SK-MEL-5 (cell line): Measurements from ENCODE around the gene STN1. TPM values are rescaled to one million over a fixed set of nuclear protein-coding genes. Genes with fewer than 3 reads are reported as not detected.

Experiments used
- DNase-seq: peaks from one replicate; pipeline ENCODE4 v3.0.0-alpha.2; 2016; ENCODE audit warnings: low read depth, low spot score
- in situ Hi-C: cut with HindIII; loops from 2 replicates; pipeline ENCODE4 v1.10.0; 2016; ENCODE audit warnings: low sequenced_read_pairs, high pct_unique_total_duplicates, low pct_unique_long_range_greater_than_20kb
- total RNA-seq: library from RNA; depleted of rRNA; stranded (reverse); fragments of >200 nt; shearing (Covaris generic); gene quantifications from 2 replicates; pipeline ENCODE4 v1.2.3, GENCODE V29; 2014

The STN1 gene
- total RNA-seq, 1 experiment from 2014 or later: 23.6 TPM

DNA sequence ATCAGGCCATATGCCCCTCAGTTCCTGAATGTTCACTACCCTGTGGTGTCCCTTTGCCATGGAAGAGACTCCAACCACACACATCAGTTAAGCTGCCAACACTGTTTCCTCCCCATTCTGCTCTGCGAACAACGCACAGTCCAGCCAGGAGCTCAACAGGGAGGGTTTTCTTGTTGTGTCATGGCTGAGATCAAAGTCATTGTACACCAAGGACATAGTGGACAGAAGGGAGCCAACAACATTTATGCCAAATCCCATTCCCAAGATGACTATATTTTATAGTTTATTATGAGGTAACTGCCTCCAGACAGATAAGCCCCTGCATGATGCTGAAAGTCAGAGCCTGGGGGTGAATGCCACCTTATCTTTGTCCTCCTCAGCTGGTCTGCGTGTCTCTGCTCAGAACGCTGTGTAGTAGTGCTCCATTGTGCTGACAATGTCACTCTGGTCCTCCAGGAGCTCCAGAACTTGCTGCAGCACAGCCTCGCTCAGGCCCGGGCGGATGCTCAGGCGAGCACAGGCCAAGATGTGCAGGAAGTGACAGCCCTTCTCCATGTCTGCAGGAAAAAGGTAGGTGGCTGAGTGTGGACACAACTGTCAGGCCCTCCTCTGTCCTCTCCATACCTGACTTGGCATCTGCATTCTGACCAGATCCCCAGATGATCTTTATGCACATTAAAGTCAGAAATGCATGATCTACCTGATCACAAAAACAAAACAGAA is 35.5 kb downstream of the STN1 start:
- in situ Hi-C loops: no loop called here
- no peak for DNase-seq

DNA sequence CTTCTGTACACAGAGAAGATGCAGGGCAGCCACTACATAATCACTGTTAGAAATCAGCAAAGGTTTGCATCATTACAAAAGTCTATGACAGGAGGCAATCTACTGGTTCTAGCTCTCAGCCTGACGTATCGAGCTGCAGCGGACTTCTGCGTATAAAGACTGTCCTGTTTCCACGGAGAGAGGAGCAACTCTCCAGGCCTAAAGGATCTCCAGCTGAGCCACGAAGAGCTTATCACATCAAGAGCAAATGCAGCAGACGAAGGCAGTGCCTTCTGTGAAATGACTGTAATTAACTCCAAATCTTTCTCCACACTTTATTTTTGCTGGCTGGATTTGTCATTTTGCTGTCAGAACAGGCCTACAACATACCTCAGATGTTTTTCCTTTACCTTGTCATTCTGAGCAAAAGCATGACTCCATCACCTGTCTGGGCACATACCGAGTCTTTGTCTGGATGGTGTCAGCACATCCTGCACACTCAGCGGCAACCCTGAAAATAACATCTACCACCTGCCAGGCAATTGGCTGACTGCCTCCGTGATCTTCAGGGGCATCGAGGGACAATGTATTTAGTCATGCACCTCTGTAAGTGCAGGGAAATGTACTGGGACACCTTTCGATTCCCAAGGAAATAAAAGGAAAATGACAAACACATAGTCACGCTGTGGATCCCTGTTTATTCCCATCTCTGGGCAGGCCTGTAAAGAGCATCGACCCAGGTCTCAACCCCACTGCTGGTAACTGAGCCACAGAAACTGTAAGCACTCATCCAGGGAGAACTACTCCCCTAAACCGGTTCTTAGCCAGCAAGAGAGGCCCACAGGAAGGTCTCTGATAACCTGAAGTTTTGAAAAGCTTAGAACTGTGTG is 36.3 kb downstream of the STN1 start:
- no peak for DNase-seq
- in situ Hi-C loops: no loop called here

DNA sequence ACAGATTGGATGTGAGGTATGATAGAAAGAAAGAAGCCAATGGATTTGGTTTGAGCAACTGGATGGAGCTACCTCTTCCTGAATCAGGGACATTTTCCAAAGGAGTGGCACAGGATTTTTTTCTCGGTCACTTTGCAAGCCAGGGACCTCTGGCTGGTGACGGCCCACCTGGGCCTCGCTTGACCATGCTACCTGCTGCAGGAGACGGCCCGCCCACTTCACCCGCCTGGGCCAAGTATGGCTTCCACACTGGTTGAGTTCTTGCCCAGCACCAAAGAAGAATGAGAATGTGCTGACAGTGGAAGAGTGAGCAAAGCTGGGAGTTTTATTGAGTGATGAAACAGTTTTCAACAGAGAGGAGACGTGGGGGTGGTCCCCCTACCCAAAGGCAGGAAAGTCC is 38.2 kb downstream of the STN1 start:
- in situ Hi-C loops: no loop called here
- no peak for DNase-seq

DNA sequence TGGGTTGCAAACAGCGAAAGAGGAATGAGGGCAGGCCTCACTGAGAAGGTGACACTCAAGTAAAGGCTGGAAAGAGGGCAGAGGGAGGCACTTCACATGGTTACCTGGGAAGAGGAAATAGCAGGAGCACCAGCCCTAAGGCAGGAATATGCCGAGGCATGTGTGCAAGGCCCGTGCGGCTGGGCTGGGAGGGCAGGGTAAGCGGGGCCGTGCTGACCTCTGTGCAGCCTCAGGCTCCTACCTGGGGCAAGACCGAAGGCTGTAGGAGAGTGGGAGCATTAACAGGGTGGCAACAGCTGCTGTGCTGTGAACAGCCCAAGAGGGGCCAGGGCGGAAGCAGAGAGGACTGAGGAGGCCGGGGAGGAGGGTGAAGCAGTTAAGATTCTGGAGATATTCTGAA is 38.6 kb downstream of the STN1 start:
- in situ Hi-C loops: no loop called here
- no peak for DNase-seq

DNA sequence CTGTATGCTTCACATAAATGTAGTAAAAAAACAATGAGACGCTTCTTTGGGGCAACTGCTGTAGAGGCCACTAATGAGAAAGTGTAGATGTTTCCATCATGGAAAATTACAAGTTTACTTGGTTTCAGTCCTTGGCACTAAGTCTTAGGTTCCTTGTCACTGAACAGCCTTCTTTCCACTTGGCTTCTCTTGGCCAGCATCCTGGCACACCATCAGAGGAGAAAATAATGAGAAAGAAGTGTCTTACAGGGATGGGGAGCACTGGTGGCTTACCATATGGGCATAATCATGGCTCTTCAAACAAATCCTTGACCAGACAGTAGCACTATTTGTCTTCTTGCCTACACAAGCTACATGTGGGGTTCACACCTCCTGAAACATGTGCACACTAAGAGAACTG is 40.1 kb downstream of the STN1 start:
- in situ Hi-C loops: no loop called here
- DNase-seq: no peak

DNA sequence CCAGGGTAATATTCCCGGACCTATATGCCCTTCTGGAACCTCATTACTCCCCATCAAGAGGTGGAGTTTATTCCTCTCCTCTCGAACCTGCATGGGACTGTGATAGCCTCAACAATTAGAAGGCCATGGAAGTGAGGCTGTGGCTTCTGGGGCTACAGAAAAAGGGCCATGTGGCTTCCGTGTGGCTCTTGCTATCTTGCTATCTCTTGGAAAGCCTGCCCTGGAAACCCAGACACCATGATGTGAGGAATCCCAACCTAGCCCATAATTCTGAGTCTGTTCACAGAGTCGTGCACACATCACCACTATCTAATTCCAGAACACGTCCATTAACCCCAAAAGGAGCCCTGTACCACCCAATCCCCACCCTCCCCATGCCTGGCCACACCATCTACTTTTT is 41.8 kb downstream of the STN1 start:
- in situ Hi-C loops: no loop called here

DNA sequence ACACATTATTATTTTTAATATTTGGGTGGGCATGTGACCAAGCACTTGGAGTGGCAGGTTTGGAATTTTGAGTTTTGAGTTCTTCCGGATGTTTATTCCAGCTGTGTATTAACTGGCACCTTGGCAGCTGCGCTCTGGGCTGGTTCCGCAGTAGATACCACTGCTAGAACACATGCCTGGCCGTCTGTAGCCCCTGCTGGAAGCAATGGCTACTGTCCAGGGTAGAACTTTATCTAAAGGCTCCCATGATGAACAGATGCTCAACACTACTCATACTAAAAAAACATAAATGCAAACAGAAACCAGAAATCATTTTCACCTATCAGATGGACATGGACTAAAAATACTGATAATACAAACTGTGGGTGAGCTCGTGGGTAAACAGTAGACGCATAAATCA is 43.3 kb downstream of the STN1 start:
- no peak for DNase-seq
- in situ Hi-C loops: no loop called here

More for the DNA sequence above, 41.8 kb downstream of the STN1 start:
- no peak for DNase-seq

DNA sequence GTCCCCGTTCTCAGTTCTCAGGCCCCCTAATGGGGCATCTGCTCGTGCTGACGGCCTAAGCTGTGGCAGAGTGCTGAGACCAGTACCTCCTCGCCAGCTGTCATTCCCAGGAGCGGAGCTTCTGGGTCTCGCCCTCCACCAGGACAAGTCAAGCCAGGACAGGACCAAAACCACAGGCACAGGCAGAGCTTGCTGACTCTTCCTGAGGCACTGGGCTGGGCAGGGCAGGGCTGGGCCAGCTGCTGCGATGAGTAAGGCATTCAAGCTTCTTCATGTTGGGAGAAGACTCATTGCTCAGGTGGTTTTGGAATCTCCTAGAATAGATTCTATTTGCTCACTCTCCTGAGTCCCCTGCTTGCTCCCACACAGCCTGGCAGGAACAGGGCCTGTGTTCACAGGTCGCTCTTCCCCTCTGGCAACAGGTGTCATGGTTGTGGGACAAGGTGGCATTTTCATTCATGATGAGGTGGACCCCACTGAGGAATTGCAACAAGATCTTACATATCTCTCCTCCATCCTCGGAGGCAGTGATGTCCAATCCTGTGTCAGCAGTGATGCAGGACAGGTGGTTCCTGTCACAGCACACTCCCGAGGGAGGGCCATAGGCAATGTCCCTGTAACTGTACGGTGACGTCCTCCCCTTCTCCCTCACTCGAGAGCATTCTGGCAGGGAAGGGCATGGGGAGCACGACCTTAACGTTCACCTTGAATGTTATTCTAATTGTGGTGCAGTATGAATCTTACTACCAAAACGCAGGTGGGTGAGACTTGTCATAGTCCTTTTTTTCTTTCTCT is 45.6 kb downstream of the STN1 start:
- no peak for DNase-seq
- in situ Hi-C loops: no loop called here

DNA sequence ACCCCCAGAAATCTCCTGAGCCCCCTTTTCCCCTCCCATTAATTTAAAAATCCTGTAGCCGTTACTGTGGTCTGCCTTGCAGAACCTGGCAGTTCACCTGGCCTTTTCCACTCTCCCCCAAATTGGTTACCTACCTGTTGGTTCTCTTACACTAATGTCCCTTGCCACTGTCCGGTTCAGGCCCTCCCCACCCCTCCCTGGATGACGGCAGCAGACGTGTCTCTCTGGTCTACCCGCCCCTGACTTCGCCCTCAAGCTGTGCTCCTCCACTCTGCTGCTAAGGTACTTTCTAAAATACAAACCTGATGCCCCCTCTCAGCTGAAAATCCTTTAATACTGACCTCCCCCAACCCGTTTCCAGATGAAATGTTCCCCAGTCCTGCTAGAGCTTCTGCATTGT is 47.0 kb downstream of the STN1 start:
- no peak for DNase-seq
- in situ Hi-C loops: no loop called here

DNA sequence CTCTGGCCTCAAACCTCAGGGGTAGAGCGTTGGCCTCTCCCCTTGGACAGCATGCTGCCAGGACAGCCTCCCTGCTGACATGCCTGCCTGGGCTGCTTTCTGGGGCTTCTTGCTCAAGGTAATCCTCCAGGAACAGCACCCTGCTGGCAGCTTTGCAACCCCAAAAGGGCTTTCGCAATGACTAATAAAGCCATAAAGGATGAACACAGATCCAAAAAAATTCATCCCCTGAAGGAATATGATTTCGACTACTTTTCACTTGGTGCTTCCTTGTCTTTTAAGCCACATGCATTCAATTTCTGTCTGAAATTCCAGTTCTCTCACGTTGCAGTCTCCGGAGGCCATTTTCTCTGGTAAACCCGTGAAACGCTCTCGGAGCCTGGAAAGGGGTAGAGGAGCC is 47.5 kb downstream of the STN1 start:
- in situ Hi-C loops: no loop called here
- DNase-seq: no peak

DNA sequence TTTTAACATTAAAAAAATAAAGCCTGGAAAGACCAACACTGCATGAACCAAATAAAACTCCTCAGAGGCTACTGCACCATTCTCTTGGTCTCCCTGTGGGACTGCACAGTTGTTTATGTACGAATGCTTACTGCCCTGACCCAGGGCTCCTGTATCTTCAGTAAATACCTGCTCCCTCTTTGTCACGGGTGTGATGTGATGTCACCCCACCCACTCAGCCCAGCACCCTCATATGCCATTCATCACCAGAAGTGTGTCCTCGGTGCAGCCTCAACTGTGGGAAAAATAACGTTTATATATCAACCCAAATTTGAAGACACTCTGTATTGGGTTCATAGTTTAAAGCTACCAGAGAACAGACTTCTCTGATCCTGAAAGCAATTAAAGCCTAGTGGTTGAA is 48.6 kb downstream of the STN1 start:
- in situ Hi-C loops: no loop called here

DNA sequence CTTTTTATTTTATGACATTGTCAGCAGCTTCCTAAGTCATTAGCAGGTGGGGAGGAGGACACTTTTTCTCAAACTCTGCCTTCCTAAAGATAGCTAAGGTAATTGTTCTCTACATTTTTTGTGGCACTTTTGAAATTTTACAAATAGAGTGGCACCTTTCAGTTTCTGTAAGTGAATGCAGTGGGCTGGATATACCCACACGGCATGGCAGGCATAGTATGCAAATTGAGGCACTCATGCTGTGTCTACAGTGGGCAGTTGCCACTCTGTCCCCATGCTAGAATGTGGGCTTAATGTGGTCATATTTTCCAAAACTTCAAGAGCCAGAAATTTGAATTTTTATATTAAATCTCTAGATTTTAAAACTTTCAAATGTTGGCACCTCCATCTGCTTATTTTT is 49.8 kb downstream of the STN1 start:
- in situ Hi-C loops: no loop called here
- no peak for DNase-seq

More for the DNA sequence above, 48.6 kb downstream of the STN1 start:
- DNase-seq: no peak

DNA sequence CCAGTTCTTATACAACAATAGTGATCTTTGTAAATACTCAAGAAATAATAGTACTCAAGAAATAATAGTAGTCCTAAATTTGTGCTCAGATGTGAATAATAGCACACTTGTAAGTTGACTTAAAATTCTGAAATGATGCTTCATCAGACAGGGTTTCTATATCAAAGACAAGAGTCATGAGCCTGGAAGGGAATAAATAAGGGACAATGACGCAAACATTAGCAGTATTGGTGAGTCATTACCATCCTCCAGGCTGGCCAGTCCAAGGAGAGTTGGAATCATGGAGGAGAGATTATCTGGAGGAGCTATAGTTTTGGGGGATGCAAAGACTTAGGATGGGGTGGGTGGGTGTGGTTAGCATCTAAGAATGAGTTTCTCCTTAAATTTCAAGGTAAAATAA is 56.5 kb downstream of the STN1 start:
- in situ Hi-C loops: no loop called here
- DNase-seq: peak; percentile 43

DNA sequence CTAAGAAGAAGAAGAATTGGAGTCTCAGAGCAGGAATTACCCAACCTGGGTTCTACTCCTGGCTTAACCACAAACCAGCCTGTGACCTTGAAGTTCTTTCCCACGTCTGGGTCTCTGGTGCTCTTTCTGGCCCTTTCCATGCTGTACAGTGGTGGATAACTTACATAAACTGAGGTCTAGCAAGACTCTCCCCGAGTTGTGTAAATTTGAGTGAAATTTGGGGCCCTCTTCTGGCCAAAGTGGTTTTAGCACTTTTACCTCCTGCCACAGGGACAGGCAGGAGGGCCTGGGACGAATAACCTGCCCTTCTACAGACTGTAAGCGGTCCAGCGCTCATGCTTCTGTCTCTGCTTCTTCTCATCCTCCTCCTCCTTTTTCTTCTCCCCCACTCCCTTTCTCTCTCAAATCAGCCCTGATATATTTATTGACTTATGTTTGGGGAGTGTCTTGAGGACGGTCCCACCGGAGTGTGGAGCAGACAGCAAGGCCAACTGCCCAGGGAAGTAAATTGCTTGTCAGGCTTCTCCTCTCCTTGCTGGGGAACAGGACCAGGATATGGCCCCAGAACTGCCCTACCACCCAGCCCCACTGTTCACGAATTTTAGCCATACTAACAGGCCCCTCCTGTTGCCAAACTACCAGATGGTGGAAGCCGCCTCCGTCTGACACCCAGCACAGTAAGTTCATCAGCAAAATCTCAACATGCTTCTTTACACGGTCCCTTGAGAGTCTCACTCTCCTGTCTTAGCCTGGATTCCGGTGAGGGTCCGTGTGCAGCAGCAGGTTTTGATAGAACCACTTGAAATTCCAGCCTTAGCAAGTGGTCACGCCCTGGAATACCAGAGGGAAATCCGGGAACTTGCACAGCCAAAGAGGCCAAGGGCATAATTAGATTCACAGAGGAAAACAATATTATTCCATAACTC is 58.6 kb downstream of the STN1 start:
- in situ Hi-C loops: no loop called here

DNA sequence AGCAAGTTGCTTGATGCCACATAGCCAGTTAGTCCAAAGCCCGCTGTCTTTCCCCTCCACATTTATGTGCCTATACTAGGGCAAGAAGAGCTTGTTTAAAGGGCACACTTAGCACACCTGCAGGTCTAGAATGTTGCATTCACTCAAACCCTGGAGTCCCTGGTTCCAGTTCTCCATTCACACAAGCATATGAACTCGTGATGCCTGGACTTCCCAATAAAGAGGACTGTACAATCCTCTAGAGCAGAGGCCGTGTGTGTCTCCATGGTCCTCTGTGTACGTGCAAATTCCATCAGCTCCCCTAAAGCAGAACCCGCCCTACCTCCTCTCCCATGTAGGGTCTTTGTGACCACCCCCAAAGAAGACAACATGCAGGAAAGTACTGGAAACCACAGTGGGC is 59.6 kb downstream of the STN1 start:
- in situ Hi-C loops: no loop called here
- DNase-seq: no peak

More for the DNA sequence above, 58.6 kb downstream of the STN1 start:
- peak; percentile 75 for DNase-seq

DNA sequence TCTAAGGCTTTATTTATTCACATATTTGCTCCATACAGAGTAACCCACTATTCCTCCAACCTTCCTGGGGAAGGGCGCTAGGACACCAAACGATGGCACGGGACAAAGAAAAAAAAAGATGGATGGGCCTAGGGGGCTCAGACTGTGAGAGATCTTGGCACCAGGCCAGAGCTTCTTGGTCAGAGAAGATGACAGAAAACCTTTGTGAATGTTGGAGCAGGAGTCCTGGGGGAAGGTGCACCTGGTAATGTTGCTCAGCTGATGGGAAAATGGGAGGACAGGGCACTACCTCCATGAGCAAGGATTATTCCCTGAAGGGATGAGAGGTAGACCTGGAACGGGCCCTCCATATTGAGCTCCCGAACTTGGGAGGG is 61.2 kb downstream of the STN1 start:
- DNase-seq: no peak
- in situ Hi-C loops: no loop called here
